GM23248 (cell line): ENCODE measurements around the gene PLCL2. TPM values are rescaled to one million over a fixed set of nuclear protein-coding genes. Genes with fewer than 3 reads are reported as not detected.

Source experiments
- DNase-seq: peaks from one replicate; pipeline ENCODE4 v3.0.0-alpha.2; 2015
- H2AFZ ChIP-seq: fragments of 200-600 bp; sonication (generic); 2 replicates; pipeline ENCODE4 v1.6.1; 2016; ENCODE audit warnings: antibody characterized with exemption
- H3F3A ChIP-seq: fragments of 200-600 bp; sonication (generic); 2 replicates; pipeline ENCODE4 v1.6.1; 2016; ENCODE audit warnings: mild to moderate bottlenecking, antibody characterized with exemption, mixed run types; ENCODE audit not compliant: insufficient read depth
- H3K27ac ChIP-seq: fragments of 200-600 bp; sonication (generic); 2 replicates; pipeline ENCODE4 v1.5.1; 2016; ENCODE audit warnings: mild to moderate bottlenecking
- H3K27me3 ChIP-seq: fragments of 200-600 bp; sonication (generic); replicated peaks from 2 replicates; pipeline ENCODE4 v1.6.1; 2016; ENCODE audit warnings: mild to moderate bottlenecking; ENCODE audit not compliant: insufficient read depth
- H3K36me3 ChIP-seq: fragments of 200-600 bp; sonication (generic); 2 replicates; pipeline ENCODE4 v1.6.1; 2016; ENCODE audit warnings: low read depth, mild to moderate bottlenecking
- H3K4me1 ChIP-seq: fragments of 200-600 bp; sonication (generic); 2 replicates; pipeline ENCODE4 v1.6.1; 2016; ENCODE audit warnings: mild to moderate bottlenecking; ENCODE audit not compliant: insufficient read depth
- H3K4me2 ChIP-seq: fragments of 200-600 bp; sonication (generic); one replicate; pipeline ENCODE4 v1.6.1; 2016; ENCODE audit warnings: mild to moderate bottlenecking; ENCODE audit not compliant: unreplicated experiment
- H3K4me3 ChIP-seq: fragments of 200-600 bp; sonication (generic); 2 replicates; pipeline ENCODE4 v1.5.1; 2016; ENCODE audit warnings: mild to moderate bottlenecking
- H3K79me2 ChIP-seq: fragments of 200-600 bp; sonication (generic); 2 replicates; pipeline ENCODE4 v1.6.1; 2016; ENCODE audit warnings: mild to moderate bottlenecking; ENCODE audit not compliant: insufficient read depth
- H3K9ac ChIP-seq: fragments of 200-600 bp; sonication (generic); 2 replicates; pipeline ENCODE4 v1.6.1; 2016; ENCODE audit warnings: mild to moderate bottlenecking
- H3K9me2 ChIP-seq: fragments of 200-600 bp; sonication (generic); 2 replicates; pipeline ENCODE4 v1.6.1; 2016; ENCODE audit warnings: mixed run types, mild to moderate bottlenecking, moderate library complexity; ENCODE audit not compliant: insufficient read depth
- H3K9me3 ChIP-seq: fragments of 200-600 bp; sonication (generic); one replicate; pipeline ENCODE4 v1.6.1; 2017; ENCODE audit warnings: low read depth
- H4K20me1 ChIP-seq: fragments of 200-600 bp; sonication (generic); 2 replicates; pipeline ENCODE4 v1.6.0; 2016; ENCODE audit not compliant: insufficient read depth
- EZH2 ChIP-seq: fragments of 200-600 bp; sonication (generic); IDR thresholded peaks from 2 replicates; pipeline ENCODE4 v1.6.1; 2018; ENCODE audit warnings: antibody characterized with exemption, mild to moderate bottlenecking; ENCODE audit not compliant: insufficient read depth, poor library complexity, severe bottlenecking
- EZH2phosphoT487 ChIP-seq: fragments of 200-600 bp; sonication (generic); IDR thresholded peaks from 2 replicates; pipeline ENCODE4 v1.6.1; 2018; ENCODE audit warnings: antibody characterized with exemption, moderate library complexity, mild to moderate bottlenecking, low read depth; ENCODE audit not compliant: insufficient read depth
- WGBS, 2 experiments: methylation state at CpG; one replicate each; pipeline ENCODE4 v1.1.6; 2015 to 2017; ENCODE audit warnings: low lambda C conversion rate in 2 of 2, low coverage in 1 of 2; ENCODE audit errors: missing lambda C conversion rate in 2 of 2; 5-methylcytosine and 5-hydroxymethylcytosine counted together
- in situ Hi-C: fragments of 300-500 bp; cut with MboI; formaldehyde crosslinking; loops from 2 replicates; pipeline ENCODE4 v1.15.0; 2020
- polyA plus RNA-seq: library from polyadenylated mRNA; unstranded; fragments of >200 nt; fragmentation: Nextera tagmentation; extraction: Ambion mirVana; gene quantifications from 2 replicates; pipeline ENCODE4 v1.2.1, GENCODE V29; 2016
- total RNA-seq: library from RNA; depleted of rRNA; stranded (reverse); fragments of >200 nt; shearing (Covaris generic); gene quantifications from 2 replicates; pipeline ENCODE4 v1.2.3, GENCODE V29; 2014

The PLCL2 gene
- total and polyA plus RNA-seq, 2 experiments from 2014 or later: 1.4 to 5.1 TPM

DNA sequence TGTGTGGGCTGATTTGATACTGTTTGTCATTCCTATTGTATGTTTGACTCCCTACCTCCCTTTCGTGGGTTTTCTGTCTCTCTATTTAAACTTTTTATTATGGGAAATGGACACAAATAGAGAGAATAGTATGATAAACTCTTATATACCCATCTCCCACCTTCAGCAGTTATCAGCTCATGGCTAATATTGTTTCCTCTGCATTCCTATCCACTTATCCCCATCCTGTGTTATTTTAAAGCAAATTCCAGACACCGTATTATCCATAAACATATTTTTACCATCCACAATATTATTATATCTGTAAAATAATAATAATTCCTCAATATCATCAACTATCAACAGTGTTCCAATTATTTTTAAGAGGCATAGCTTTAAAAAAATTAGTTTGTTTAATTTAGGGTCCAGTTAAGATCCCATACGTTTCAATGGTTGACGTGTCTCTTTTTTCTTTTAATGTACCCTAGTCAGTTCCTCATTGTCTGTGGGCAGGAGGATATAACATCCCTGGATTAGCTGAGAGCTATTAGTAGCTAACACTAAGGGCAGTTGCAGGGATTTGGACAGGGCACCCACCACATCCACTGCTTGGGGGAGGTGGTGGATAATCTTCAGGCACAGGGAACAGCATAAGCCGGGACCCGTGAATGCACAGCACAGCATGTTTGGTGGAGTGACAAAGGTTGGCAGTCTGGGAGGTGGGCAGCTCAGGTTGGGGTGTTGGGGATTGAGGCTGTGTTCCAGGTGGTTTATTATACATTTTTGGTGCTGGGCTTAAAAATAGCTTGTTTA, 23.5 kb downstream of the PLCL2 start:
- no peak for DNase-seq
- WGBS, 2 experiments: 93% methylated on average over 6 of the region's 6 CpGs
- TF ChIP-seq EZH2phosphoT487: no peak
- TF ChIP-seq EZH2: no peak

DNA sequence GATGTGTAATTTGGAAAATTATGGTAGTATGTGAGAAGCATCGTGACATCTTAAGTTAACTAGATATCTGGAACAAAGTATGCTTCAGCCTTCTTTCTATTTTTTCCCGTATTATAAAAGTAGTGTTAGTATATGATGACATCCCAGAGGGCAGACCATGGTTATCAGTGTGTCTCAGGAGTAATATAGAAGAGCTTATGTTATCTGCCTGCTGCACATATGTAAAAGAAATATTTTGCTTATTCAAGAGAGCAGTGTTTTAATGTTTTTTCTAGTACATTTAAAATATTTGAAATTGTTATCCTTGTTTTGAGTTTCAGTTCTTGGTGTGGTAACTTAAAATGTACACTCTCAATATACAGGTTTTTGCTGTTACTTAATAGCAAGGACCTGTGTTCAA, 24.1 kb downstream of the PLCL2 start:
- peaks cover 16% of the 10 kb centered on the region for H3K4me1 ChIP-seq
- no peaks in the 10 kb centered on the region for H3F3A ChIP-seq
- no peaks in the 10 kb centered on the region for H3K9me2 ChIP-seq
- no peak overlapping the region for H3K4me2 ChIP-seq
- no peak overlapping the region for H2AFZ ChIP-seq
- H3K9ac ChIP-seq: no peak overlapping the region
- no peak overlapping the region for H3K4me3 ChIP-seq
- H3K27ac ChIP-seq: no peak overlapping the region
- H3K36me3 ChIP-seq: no peaks in the 10 kb centered on the region
- 98 to 100% methylated on average over 2 of the region's 2 CpGs for WGBS, 2 experiments
- no peaks in the 10 kb centered on the region for H3K79me2 ChIP-seq
- in situ Hi-C loops: no loop called here
- H3K9me3 ChIP-seq: no peaks in the 10 kb centered on the region
- H4K20me1 ChIP-seq: no peaks in the 10 kb centered on the region
- no peak for TF ChIP-seq EZH2
- no peaks in the 10 kb centered on the region for H3K27me3 ChIP-seq
- no peak for DNase-seq

More for the DNA sequence above, 23.5 kb downstream of the PLCL2 start:
- H2AFZ ChIP-seq: no peak overlapping the region
- no peaks in the 10 kb centered on the region for H3F3A ChIP-seq
- no peaks in the 10 kb centered on the region for H3K9me3 ChIP-seq
- no peaks in the 10 kb centered on the region for H3K27me3 ChIP-seq
- H3K4me3 ChIP-seq: no peak overlapping the region
- no peak overlapping the region for H3K27ac ChIP-seq
- 0 out of 2 replicates have a peak, but pooled peaks cover 5% of the 10 kb centered on the region for H3K79me2 ChIP-seq
- H4K20me1 ChIP-seq: no peaks in the 10 kb centered on the region
- no peak overlapping the region for H3K4me2 ChIP-seq
- H3K36me3 ChIP-seq: no peaks in the 10 kb centered on the region
- peaks cover 16% of the 10 kb centered on the region for H3K4me1 ChIP-seq
- in situ Hi-C loops: no loop called here
- no peaks in the 10 kb centered on the region for H3K9me2 ChIP-seq
- H3K9ac ChIP-seq: no peak overlapping the region

DNA sequence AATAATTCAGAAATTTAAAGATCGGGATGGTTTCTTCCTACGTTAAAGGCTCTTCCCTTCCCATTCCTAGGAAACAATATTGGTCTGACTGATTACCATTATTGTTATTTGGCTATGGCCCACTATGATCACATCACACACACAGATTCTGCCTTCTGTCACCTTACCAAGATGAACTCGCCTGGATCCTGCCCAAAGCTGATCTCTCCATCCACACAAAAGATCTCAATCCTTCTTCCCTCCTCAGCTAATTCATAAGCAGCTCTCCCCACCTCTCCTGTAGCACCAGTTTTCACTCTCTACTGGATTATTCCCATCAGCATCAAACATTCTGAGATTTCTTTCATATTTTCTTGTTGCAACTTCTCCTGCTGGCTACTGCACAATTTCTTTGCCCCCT, 25.0 kb downstream of the PLCL2 start:
- Histone ChIP-seq H3K9me3 (no peaks in the 10 kb centered on the region), H4K20me1 (no peaks in the 10 kb centered on the region), H3K4me1 (peaks cover 16% of the 10 kb centered on the region), H2AFZ (no peak overlapping the region), H3K9me2 (no peaks in the 10 kb centered on the region), H3K27me3 (no peaks in the 10 kb centered on the region), H3K4me3 (no peak overlapping the region), H3K27ac (no peak overlapping the region), H3K4me2 (no peak overlapping the region), H3K9ac (no peak overlapping the region), H3K79me2 (no peaks in the 10 kb centered on the region), H3K36me3 (no peaks in the 10 kb centered on the region), H3F3A (no peaks in the 10 kb centered on the region)
- in situ Hi-C loops: no loop called here
- no peak for TF ChIP-seq EZH2phosphoT487
- no peak for TF ChIP-seq EZH2
- 94 to 100% methylated on average over 3 of the region's 3 CpGs for WGBS, 2 experiments
- DNase-seq: no peak

DNA sequence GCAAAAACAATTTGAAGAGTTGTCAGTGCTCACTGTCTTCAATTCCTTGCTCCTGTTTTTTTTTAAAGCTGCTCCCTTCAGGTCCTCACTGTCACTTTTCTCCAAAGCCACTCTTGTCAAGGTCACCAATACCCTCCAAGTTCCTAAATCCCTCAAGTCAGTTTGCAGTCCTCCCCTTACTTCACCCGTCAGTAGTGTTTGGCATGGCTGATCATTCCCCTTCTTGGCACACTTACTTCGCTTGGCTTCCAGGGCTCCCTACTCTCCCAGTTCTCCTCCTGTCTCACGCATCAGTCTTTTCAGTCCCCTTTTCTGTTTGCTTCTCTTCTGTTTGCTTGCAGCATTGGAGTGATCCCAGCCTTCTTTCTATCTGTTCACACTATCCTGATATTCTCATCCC, 25.5 kb downstream of the PLCL2 start:
- no peaks in the 10 kb centered on the region for H4K20me1 ChIP-seq
- H3K9me3 ChIP-seq: no peaks in the 10 kb centered on the region
- no peaks in the 10 kb centered on the region for H3K27me3 ChIP-seq
- 85 to 92% methylated on average over 3 of the region's 3 CpGs for WGBS, 2 experiments
- H3K9me2 ChIP-seq: no peaks in the 10 kb centered on the region
- no peaks in the 10 kb centered on the region for H3F3A ChIP-seq
- H3K4me2 ChIP-seq: no peak overlapping the region
- H3K4me1 ChIP-seq: peaks cover 16% of the 10 kb centered on the region
- no peak overlapping the region for H3K27ac ChIP-seq
- no peak for TF ChIP-seq EZH2phosphoT487
- no peak overlapping the region for H3K9ac ChIP-seq
- no peak overlapping the region for H2AFZ ChIP-seq
- H3K4me3 ChIP-seq: no peak overlapping the region
- H3K79me2 ChIP-seq: no peaks in the 10 kb centered on the region
- no peaks in the 10 kb centered on the region for H3K36me3 ChIP-seq
- in situ Hi-C loops: no loop called here
- no peak for DNase-seq
